Activated CD4-positive, alpha-beta T cell treated with anti-CD3 and anti-CD28 coated beads, Interleukin-2, amount 50 U/mL, for 24 hours (primary cell): ENCODE results near the gene SUPT16H.
A peak's percentile ranks its signal among the peaks of the same experiment; 100 is the strongest.
"Not testable (repeated sequence)": the region's sequence is repeated elsewhere in the genome, so short reads cannot be mapped to it uniquely, and the experiment has no call there.

Source experiments
- DNase-seq, 2 donors: peaks; one replicate each; pipeline ENCODE4 v3.0.0-alpha.2; 2020; ENCODE audit warnings: low read depth in 1 of 2, low spot score in 1 of 2

SUPT16H gene

GRCh38 chr14:21383848-21384493 lies at the start of gene SUPT16H:
TSS of gene SUPT16H (minus strand) at chr14:21384019. CDS start at chr14:21383927, 92 bp downstream.
- DNase-seq, result peak; percentile 82 to 93

GRCh38 chr14:21431126-21431525 lies 47.3 kb upstream of the SUPT16H start:
- no peak for DNase-seq

- DNase-seq, result no peak
These were observed 45.1 kb upstream of the SUPT16H start for GRCh38 chr14:21428930-21429329.

GRCh38 chr14:21426692-21427091 lies 42.9 kb upstream of the SUPT16H start:
- no peak for DNase-seq

- DNase-seq, result no peak
These were observed 35.7 kb upstream of the SUPT16H start for GRCh38 chr14:21419528-21419927.

GRCh38 chr14:21415329-21415728 lies 31.5 kb upstream of the SUPT16H start:
- no peak for DNase-seq

GRCh38 chr14:21414137-21414631 lies 30.4 kb upstream of the SUPT16H start:
- DNase-seq, result peak in 1 of 2 donors; percentile 25

GRCh38 chr14:21408147-21408546 lies 24.3 kb upstream of the SUPT16H start:
- DNase-seq, result no peak

GRCh38 chr14:21406213-21406612 lies 22.4 kb upstream of the SUPT16H start:
- DNase-seq, result no peak

- no peak for DNase-seq
These were observed 21.3 kb upstream of the SUPT16H start for GRCh38 chr14:21405097-21405496.

GRCh38 chr14:21399311-21399870 lies 15.6 kb upstream of the SUPT16H start:
- DNase-seq, result no peak

GRCh38 chr14:21398901-21399300 lies 15.1 kb upstream of the SUPT16H start:
- no peak for DNase-seq

- no peak for DNase-seq
These were observed 11.6 kb upstream of the SUPT16H start for GRCh38 chr14:21395450-21395849.

- no peak for DNase-seq
These were observed 1.5 kb upstream of the SUPT16H start for GRCh38 chr14:21385188-21385904.

GRCh38 chr14:21384494-21384851 lies 654 bp upstream of the SUPT16H start:
- no peak for DNase-seq

GRCh38 chr14:21382886-21383847 lies 652 bp downstream of the SUPT16H start:
- peak; percentile 32 to 36 for DNase-seq

- DNase-seq, result no peak
These were observed 1.7 kb downstream of the SUPT16H start for GRCh38 chr14:21382095-21382494.

GRCh38 chr14:21379338-21379737 lies 4.5 kb downstream of the SUPT16H start:
- no peak for DNase-seq

- no peak for DNase-seq
These were observed 9.8 kb downstream of the SUPT16H start for GRCh38 chr14:21373980-21374379.

GRCh38 chr14:21372814-21373213 lies 11.0 kb downstream of the SUPT16H start:
- DNase-seq, result not testable (repeated sequence)
